Glutamatergic neuron (in vitro differentiated cells): Measurements from ENCODE around the gene BUD13. TPM values are rescaled to one million over a fixed set of nuclear protein-coding genes. Genes with fewer than 3 reads are reported as not detected.
A peak's percentile ranks its signal among the peaks of the same experiment; 100 is the strongest.

ENCODE experiments used
- DNase-seq: peaks from one replicate; pipeline ENCODE4 v3.0.0; 2022
- H3K27ac Mint-ChIP-seq: one replicate; pipeline ENCODE4 v1.8.0; 2020; ENCODE audit warnings: mild to moderate bottlenecking, mixed read lengths, inconsistent platforms; ENCODE audit not compliant: unreplicated experiment
- H3K27me3 Mint-ChIP-seq: one replicate; pipeline ENCODE4 v1.8.0; 2020; ENCODE audit warnings: mild to moderate bottlenecking, moderate library complexity, mixed read lengths, inconsistent platforms; ENCODE audit not compliant: unreplicated experiment
- H3K36me3 Mint-ChIP-seq: one replicate; pipeline ENCODE4 v1.8.0; 2020; ENCODE audit warnings: mild to moderate bottlenecking, mixed read lengths, inconsistent platforms; ENCODE audit not compliant: unreplicated experiment
- H3K4me1 Mint-ChIP-seq: one replicate; pipeline ENCODE4 v1.8.0; 2020; ENCODE audit warnings: mild to moderate bottlenecking, low read depth, mixed read lengths, inconsistent platforms; ENCODE audit not compliant: unreplicated experiment
- H3K4me3 Mint-ChIP-seq: one replicate; pipeline ENCODE4 v1.8.0; 2020; ENCODE audit warnings: mild to moderate bottlenecking, mixed read lengths, inconsistent platforms; ENCODE audit not compliant: unreplicated experiment
- H3K9me3 Mint-ChIP-seq: one replicate; pipeline ENCODE4 v1.8.0; 2020; ENCODE audit warnings: mild to moderate bottlenecking, moderate library complexity, mixed read lengths, inconsistent platforms; ENCODE audit not compliant: unreplicated experiment
- CTCF ChIP-seq: fragments of 200-600 bp; sonication (generic); IDR thresholded peaks from one replicate; pipeline ENCODE4 v1.5.0; 2021; ENCODE audit not compliant: partially characterized antibody, unreplicated experiment
- total RNA-seq: library from RNA; stranded (reverse); fragmentation: NEBNext Ultra II Directional; extraction: Animal tissue kit (Norgen Biotek cat#: 25700); gene quantifications from one replicate; pipeline ENCODE4 v1.2.1, GENCODE V29; 2021; ENCODE audit not compliant: unreplicated experiment

The BUD13 gene
- total RNA-seq, 1 donor from 2014 or later: 17.0 TPM

GRCh38 chr11:116707161-116707629, 65.6 kb downstream of the BUD13 start:
- H3K4me3 Mint-ChIP-seq: no peak overlapping the region

GRCh38 chr11:116703421-116703820, 69.4 kb downstream of the BUD13 start:
- Mint-ChIP-seq H3K27ac (peak overlapping the region; percentile 91), H3K4me3 (peak overlapping the region; percentile 14), H3K36me3 (no peaks in the 10 kb centered on the region)

More at GRCh38 chr11:116707161-116707629, 65.6 kb downstream of the BUD13 start:
- H3K4me1 Mint-ChIP-seq: peaks cover 15% of the 10 kb centered on the region
- no peaks in the 10 kb centered on the region for H3K9me3 Mint-ChIP-seq
- H3K27ac Mint-ChIP-seq: no peak overlapping the region
- DNase-seq: no peak
- H3K27me3 Mint-ChIP-seq: peaks cover 7% of the 10 kb centered on the region
- TF ChIP-seq CTCF: no peak
- H3K36me3 Mint-ChIP-seq: no peaks in the 10 kb centered on the region

DNA sequence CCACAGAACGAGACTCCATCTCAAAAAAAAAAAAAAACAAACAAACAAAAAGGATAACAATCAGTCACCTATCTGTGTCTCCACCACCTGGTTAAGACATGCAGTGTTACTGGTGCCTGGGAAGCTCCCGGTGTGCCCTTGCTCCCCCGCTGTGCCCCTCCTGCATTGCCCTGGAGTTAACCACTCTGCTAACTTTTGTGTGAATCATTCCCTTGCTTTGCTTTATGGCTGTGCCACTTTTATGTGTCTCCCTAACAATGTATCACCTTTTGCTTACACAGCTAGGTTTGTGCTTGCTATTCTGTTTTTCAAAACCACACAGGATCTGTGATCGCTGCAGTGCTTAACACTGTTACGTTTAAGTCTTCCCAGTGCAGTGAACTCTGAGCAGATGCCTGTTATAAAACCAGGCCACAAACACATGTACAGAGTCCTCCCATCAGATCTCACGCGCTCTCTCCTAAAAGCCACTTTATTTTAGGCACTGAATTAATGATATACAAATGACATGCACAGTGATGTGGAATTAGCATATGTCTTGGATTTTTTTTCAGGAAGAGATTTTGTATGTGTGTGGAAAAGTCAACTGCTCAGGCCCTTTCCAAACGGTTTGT, 69.9 kb downstream of the BUD13 start:
- no peak for DNase-seq
- no peaks in the 10 kb centered on the region for H3K36me3 Mint-ChIP-seq
- TF ChIP-seq CTCF: no peak
- H3K9me3 Mint-ChIP-seq: no peaks in the 10 kb centered on the region
- H3K4me3 Mint-ChIP-seq: peak overlapping the region; percentile 14
- H3K4me1 Mint-ChIP-seq: peaks cover 19% of the 10 kb centered on the region
- H3K27me3 Mint-ChIP-seq: peaks cover 2% of the 10 kb centered on the region
- H3K27ac Mint-ChIP-seq: peak overlapping the region; percentile 91

More at GRCh38 chr11:116703421-116703820, 69.4 kb downstream of the BUD13 start:
- no peak for TF ChIP-seq CTCF
- Mint-ChIP-seq H3K9me3 (no peaks in the 10 kb centered on the region), H3K4me1 (peaks cover 19% of the 10 kb centered on the region), H3K27me3 (peaks cover 3% of the 10 kb centered on the region)
- peak; percentile 82 for DNase-seq

DNA sequence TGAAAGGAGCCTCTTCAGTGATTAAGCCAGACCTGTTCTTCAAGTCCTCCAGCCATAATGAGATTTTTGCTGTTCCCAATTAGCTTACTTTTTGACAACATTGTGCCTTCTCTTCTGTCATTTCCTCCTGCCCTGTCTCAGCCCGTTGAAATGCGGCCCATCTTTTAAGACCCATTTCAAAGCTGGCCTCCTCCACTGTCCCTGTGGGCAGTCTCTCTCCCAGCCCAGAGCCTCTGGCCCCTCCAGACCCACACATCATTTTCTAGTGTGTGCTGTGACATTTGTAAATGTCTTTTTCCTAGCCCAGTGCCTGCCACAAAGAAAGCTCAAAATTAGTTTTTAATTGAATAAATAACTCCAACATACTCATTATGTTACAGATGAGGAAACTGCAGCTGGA, 70.9 kb downstream of the BUD13 start:
- Mint-ChIP-seq H3K9me3 (peaks cover 2% of the 10 kb centered on the region), H3K27me3 (peaks cover 2% of the 10 kb centered on the region), H3K36me3 (no peaks in the 10 kb centered on the region), H3K27ac (no peak overlapping the region), H3K4me1 (peaks cover 19% of the 10 kb centered on the region), H3K4me3 (no peak overlapping the region)
- DNase-seq: no peak
- no peak for TF ChIP-seq CTCF

GRCh38 chr11:116701297-116701801, 71.4 kb downstream of the BUD13 start:
- Mint-ChIP-seq H3K27ac (no peak overlapping the region), H3K4me1 (peaks cover 19% of the 10 kb centered on the region), H3K4me3 (no peak overlapping the region), H3K36me3 (no peaks in the 10 kb centered on the region), H3K27me3 (peaks cover 2% of the 10 kb centered on the region), H3K9me3 (peaks cover 2% of the 10 kb centered on the region)
- DNase-seq: no peak
- TF ChIP-seq CTCF: no peak
